Motor neuron (in vitro differentiated cells): ENCODE measurements around the gene PLRG1. TPM values are rescaled to one million over a fixed set of nuclear protein-coding genes. Genes with fewer than 3 reads are reported as not detected.
"Not testable (repeated sequence)": the region's sequence is repeated elsewhere in the genome, so short reads cannot be mapped to it uniquely, and the experiment has no call there.

ENCODE experiments used
- ATAC-seq, 8 experiments: fragments of 200-7000 bp; cut with Tn5 transposase; replicated peaks in 6 of 8; 2 replicates each; pipeline ENCODE4 v1.8.0; 2021; ENCODE audit warnings: mild to moderate bottlenecking in 8 of 8, moderate library complexity in 8 of 8
- H3K27ac ChIP-seq, 2 donors: fragments of 250-450 bp; sonication (Bioruptor Pico); 2 replicates each; pipeline ENCODE4 v1.9.0; 2021; ENCODE audit warnings: antibody characterized with exemption in 2 of 2, mild to moderate bottlenecking in 2 of 2, moderate library complexity in 1 of 2
- H3K4me1 ChIP-seq, 2 donors: fragments of 250-450 bp; sonication (Bioruptor Pico); replicated peaks in 1 of 2; 2 replicates each; pipeline ENCODE4 v1.6.1; 2021; ENCODE audit warnings: antibody characterized with exemption in 2 of 2, mild to moderate bottlenecking in 2 of 2, moderate library complexity in 1 of 2
- H3K4me3 ChIP-seq, 5 donors: fragments of 250-450 bp; sonication (Bioruptor Pico); 2 replicates each; pipeline ENCODE4 v1.9.0; 2021; ENCODE audit warnings: antibody characterized with exemption in 5 of 5, mild to moderate bottlenecking in 5 of 5, moderate library complexity in 4 of 5
- WGBS, 10 experiments: fragments of 450-650 bp; shearing (Covaris generic); methylation state at CpG; one replicate each; pipeline ENCODE4 v1.0.0; 2022; 5-methylcytosine and 5-hydroxymethylcytosine counted together
- in situ Hi-C, 9 experiments: fragments of 400-800 bp; cut with MboI; loops; one replicate each; pipeline ENCODE4 v1.15.0; 2021; ENCODE audit warnings: low sequenced_read_pairs in 9 of 9, low pct_unique_long_range_greater_than_20kb in 2 of 9; ENCODE audit not compliant: unreplicated experiment in 9 of 9
- total RNA-seq, 8 experiments: library from RNA; unstranded; fragments of 300-600 nt; gene quantifications; 2 replicates each; pipeline versions ENCODE4 v1.2.3 to v1.2.4, GENCODE V29; 2022

Gene PLRG1
- total RNA-seq, result 100 to 1,000 TPM in 1 of 8 experiments, 10 to 100 TPM in 7; 44.9 to 109 (median 60.5) TPM

DNA sequence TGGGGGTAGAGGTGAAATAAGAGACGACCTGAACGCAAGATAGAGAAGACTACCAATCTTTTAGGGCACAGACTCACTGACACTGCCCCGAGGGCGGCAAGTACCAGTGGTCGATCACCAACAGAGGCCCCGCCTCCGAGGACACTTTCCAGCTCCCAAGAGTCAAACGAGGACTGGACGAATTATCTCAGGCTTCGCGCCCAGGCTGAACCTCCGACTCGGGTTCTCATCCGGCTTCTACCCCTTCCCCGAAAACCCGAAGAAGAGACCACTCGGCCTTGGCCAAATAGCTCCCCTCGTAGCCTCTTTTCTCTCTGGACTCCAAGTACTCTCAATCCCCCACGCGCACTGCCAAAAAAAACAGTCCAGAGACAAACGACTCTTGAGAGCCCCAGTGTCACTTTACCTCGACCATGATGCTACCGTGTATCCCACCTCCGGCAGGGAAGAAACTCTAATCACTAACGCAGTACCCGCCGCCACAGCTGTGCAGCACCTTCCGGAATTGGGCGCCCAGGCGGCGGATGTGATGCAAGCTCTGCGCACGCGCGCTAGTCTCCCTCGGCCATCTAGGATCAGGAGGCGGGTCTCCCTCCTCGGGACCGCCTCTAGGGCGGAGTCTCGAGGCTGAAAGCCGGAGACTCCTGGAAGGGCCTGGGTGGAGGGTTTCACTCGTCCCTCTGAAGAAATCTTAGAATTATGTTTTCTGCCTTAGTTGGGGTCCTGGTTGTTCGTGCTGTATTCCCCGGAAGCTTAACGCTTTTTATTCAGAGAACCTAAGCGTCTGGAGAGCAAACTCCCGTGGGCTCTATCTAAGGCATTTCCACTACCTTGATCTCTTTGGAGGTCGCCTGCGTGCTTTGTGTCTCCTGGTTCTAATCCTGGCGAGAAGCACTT lies at the start of gene PLRG1:
TSS of gene PLRG1 (minus strand) at position 507 of the 897 bp plus-strand sequence. CDS start at position 415, 92 bp downstream.
- in situ Hi-C loops, result loop anchor here in 2 of 9 experiments (10.0 to 25.0 kb wide), 4 partner anchors 75 to 812 kb away; partner anchors contain the start of gene RBM46 (in 1 of the 2)
- WGBS, 10 experiments, result 0 to 10% (median 3%) methylated on average over 1 to 32 of the region's 51 CpGs; no CpG with 5 or more reads in 1 of the 10 experiments
- peak within 1 kb of the TSS; percentile 72 to 85 for H3K27ac ChIP-seq
- H3K4me3 ChIP-seq, result peak within 1 kb of the TSS; percentile 62 to 80 (median 65)
- ATAC-seq, result peak; percentile 94 to 99 (median 98)
- H3K4me1 ChIP-seq, result peaks cover 5 to 12% of the 10 kb centered on the region in 2 donors

DNA sequence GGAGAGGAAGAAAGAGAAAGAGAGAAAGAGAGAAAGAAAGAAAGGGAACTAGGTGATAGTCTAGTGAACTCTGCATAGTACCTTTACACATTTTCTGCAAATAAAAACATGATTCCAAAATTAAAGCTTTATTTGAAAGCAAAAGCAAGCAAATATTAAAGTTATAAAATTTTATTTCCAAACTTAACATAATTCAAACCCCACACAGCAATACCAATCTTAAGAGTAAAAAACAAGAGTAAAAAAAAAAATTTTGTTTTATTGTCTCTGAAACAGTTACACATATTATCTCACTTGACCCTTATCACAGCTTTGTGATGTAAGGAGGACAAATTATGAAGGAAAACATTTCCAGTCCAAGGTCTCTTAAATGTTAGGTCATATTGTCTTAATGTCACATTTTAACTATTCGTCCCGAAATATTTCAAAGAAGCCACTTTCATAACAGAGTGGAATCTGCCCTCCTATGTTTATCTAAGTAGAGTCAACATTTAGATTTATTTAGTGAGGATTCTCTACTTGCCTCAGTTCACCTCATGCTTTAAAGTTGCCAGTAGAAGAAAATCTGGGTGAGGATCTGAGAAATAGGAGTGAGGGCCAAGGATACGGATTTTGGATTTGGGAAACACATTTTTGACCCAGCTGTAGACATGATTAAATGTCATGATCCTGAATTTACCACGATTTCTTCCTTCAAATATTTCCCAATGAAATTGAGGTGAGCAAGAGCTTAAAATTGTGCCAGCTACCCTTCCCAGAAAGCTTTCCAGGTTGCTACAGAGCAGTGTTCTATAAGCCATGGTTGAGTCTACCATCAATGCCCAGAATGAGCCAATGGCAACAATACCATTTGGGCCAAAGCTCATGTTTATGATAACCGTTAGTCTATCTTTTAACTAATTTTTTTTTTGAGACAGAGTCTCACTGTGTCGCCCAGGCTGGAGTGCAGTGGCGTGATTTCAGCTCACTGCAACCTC lies 47.9 kb upstream of the PLRG1 start:
- ATAC-seq, result no peak
- Histone ChIP-seq H3K4me3 (no peak overlapping the region), H3K4me1 (no peaks in the 10 kb centered on the region), H3K27ac (no peak overlapping the region)
- WGBS, 10 experiments, result 0 to 96% (median 80%) methylated on average over 4 to 7 of the region's 7 CpGs; no CpG with 5 or more reads in 1 of the 10 experiments
- in situ Hi-C loops, result no loop called here

GRCh38 chr4:154597281-154597680 lies 47.1 kb upstream of the PLRG1 start:
- 56 to 97% (median 92%) methylated on average over 2 to 10 of the region's 11 CpGs for WGBS, 10 experiments
- H3K4me1 ChIP-seq, ATAC-seq, H3K4me3 ChIP-seq, in situ Hi-C loops, H3K27ac ChIP-seq: not testable (repeated sequence)

- no peak overlapping the region for H3K27ac ChIP-seq
- in situ Hi-C loops, result no loop called here
- ATAC-seq, result no peak
- H3K4me1 ChIP-seq, result peaks cover 0 to under 1% of the 10 kb centered on the region in 2 donors
- H3K4me3 ChIP-seq, result no peak overlapping the region
Measured at GRCh38 chr4:154595807-154596206, 45.6 kb upstream of the PLRG1 start.

- H3K4me1 ChIP-seq, H3K4me3 ChIP-seq, in situ Hi-C loops, ATAC-seq, H3K27ac ChIP-seq: not testable (repeated sequence)
- WGBS, 10 experiments, result 50 to 100% (median 92%) methylated on average over 1 to 3 of the region's 3 CpGs; no CpG with 5 or more reads in 6 of the 10 experiments
Measured at GRCh38 chr4:154594343-154594742, 44.1 kb upstream of the PLRG1 start.

GRCh38 chr4:154593868-154594267 lies 43.7 kb upstream of the PLRG1 start:
- no peak for ATAC-seq
- Histone ChIP-seq H3K27ac (no peak overlapping the region), H3K4me1 (peaks cover 0 to 7% of the 10 kb centered on the region in 2 donors), H3K4me3 (no peak overlapping the region)
- in situ Hi-C loops, result no loop called here
- WGBS, 10 experiments, result 0 to 80% (median 37%) methylated on average over 1 to 2 of the region's 2 CpGs; no CpG with 5 or more reads in 4 of the 10 experiments

DNA sequence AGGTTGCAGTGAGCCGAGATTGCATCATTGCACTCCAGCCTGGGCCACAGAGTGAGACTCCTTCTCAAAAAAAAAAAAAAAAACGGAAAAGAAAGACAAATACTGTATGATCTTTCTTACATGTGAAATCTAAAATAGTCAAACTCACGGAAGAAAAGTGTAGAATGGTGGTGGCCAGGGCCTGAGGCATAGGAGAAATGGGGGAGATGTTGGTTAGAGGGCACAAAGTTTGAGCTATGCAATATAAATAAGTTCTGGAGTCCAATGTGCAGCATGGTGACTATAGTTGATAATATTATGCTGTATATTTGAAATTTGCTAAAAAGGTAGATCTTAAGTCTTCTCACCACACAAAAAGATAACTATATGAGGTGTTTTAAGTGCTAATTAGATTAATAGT lies 41.7 kb upstream of the PLRG1 start:
- in situ Hi-C loops, result no loop called here
- ATAC-seq, result no peak

DNA sequence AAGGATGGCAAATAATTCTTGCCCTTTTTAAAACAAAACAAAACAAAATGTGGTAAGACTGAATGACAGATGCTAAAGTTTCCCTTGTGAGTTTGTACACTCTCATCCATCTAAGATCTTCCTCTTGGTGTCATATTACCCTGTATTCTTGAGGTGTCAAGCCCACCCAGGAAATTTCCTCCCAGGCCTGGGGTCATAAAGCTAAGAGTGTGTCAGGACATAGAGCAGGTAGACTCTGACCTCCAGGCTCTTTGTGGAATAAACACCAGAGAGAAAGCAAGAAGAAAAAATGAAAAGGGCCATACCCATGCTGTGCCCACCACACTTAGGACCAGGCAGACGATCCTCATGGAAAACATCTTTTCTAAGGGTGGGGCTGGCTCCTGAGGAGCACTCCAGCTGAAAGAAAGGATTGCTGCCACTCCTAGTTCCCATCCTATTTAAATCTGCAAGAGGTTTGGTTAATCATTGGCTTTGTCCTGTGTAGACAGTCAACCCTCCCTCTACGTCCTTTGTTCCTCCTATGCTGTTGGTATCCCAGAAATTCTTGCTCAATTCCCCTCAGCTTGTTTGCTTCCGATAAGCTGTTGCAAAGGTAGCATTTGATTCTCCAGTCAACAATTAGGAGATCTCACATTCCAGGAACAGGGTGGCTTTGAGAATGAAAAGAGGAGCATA lies 40.3 kb upstream of the PLRG1 start, which contains the start of gene FGA:
TSS of gene FGA (minus strand) at position 414 of the 678 bp plus-strand sequence. CDS start at position 359, 55 bp downstream.
- no peak for ATAC-seq
- 4 to 75% (median 26%) methylated on average over 1 to 3 of the region's 3 CpGs; no CpG with 5 or more reads in 3 of the 10 experiments for WGBS, 10 experiments
- H3K4me1 ChIP-seq, result peaks cover 0 to 7% of the 10 kb centered on the region in 2 donors
- H3K4me3 ChIP-seq, result no peak within 1 kb of the TSS
- in situ Hi-C loops, result no loop called here
- no peak within 1 kb of the TSS for H3K27ac ChIP-seq

More for the DNA sequence above, 41.7 kb upstream of the PLRG1 start:
- WGBS, 10 experiments, result 13 to 100% (median 75%) methylated on average over 1 to 3 of the region's 3 CpGs; no CpG with 5 or more reads in 1 of the 10 experiments
- H3K4me1 ChIP-seq, result peaks cover 0 to 7% of the 10 kb centered on the region in 2 donors
- H3K4me3 ChIP-seq, result no peak overlapping the region
- H3K27ac ChIP-seq, result no peak overlapping the region

GRCh38 chr4:154589296-154590197 lies 39.3 kb upstream of the PLRG1 start:
- Histone ChIP-seq H3K27ac (no peak overlapping the region), H3K4me3 (no peak overlapping the region), H3K4me1 (peaks cover 0 to 7% of the 10 kb centered on the region in 2 donors)
- in situ Hi-C loops, result no loop called here
- ATAC-seq, result no peak
- 29 to 100% (median 82%) methylated on average over 1 to 7 of the region's 7 CpGs for WGBS, 10 experiments

GRCh38 chr4:154588198-154588597 lies 38.0 kb upstream of the PLRG1 start:
- H3K27ac ChIP-seq, result no peak overlapping the region
- in situ Hi-C loops, result no loop called here
- H3K4me1 ChIP-seq, result peaks cover 0 to 7% of the 10 kb centered on the region in 2 donors
- no peak overlapping the region for H3K4me3 ChIP-seq
- WGBS, 10 experiments, result 0 to 100% (median 100%) methylated on average over 1 to 2 of the region's 2 CpGs; no CpG with 5 or more reads in 3 of the 10 experiments
- ATAC-seq, result no peak

DNA sequence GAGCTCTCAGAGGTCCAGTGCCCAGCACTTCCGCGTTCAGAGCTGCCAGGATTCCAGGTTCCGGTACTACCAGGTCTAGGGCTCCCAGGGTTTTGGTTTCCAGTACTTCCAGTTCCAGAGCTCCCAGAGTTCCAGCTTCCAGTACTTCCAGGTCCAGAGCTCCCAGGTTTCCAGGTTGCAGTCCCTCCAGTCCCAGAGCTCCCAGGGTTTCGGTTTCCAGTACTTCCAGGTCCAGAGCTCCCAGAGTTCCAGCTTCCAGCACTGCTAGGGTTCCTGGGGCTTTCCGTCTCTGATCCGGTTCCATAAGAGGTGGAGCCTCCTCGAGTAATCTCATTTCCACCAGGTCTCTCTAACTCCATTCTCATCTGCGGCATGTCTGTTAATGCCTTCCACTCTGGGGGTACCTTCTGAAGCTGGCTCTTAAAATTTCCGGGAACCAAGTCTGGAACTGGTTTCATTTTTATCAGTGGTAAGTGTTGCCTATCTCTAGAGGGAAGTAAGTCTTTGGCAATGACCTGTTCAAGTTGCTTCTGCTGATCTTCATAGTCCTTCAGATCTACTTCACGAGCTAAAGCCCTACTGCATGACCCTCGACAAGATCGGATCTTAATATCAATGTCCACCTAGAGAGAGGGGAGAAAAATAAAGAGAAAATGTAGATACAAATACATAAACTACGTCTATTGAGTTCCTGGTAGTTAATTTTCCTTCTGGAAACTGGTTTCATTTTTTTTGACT lies 36.3 kb upstream of the PLRG1 start:
- no peak overlapping the region for H3K27ac ChIP-seq
- peaks cover 0 to 7% of the 10 kb centered on the region in 2 donors for H3K4me1 ChIP-seq
- H3K4me3 ChIP-seq, result no peak overlapping the region
- no peak for ATAC-seq
- in situ Hi-C loops, result no loop called here
- 0 to 97% (median 83%) methylated on average over 3 to 13 of the region's 13 CpGs; no CpG with 5 or more reads in 1 of the 10 experiments for WGBS, 10 experiments
